ENCODE data around the gene NUP50.

Gene NUP50

GRCh38 chr22:45196926-45197605 lies 33.3 kb downstream of the NUP50 start:
- DNase-seq: no peak

GRCh38 chr22:45197606-45198462 lies 34.1 kb downstream of the NUP50 start:
- DNase-seq: no peak

DNA sequence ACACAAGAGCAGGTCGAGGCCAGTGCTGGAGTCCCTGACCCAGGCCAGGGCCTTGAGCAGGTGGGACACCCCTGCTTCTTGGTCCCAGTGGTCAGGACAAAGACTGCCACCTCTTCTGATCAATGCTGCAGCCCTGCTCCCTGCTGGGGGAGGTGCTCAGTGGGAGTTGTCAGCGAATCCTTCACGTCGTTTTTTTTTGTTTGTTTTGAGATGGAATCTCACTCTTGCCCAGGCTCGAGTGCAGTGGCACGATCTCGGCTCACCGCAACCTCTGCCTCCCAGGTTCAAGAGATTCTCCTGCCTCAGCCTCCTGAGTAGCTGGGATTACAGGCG lies 34.7 kb downstream of the NUP50 start:
- DNase-seq: no peak

GRCh38 chr22:45199723-45200122 lies 36.0 kb downstream of the NUP50 start:
- no peak for DNase-seq

- DNase-seq: no peak
Observed at GRCh38 chr22:45200230-45200629, 36.5 kb downstream of the NUP50 start.

DNA sequence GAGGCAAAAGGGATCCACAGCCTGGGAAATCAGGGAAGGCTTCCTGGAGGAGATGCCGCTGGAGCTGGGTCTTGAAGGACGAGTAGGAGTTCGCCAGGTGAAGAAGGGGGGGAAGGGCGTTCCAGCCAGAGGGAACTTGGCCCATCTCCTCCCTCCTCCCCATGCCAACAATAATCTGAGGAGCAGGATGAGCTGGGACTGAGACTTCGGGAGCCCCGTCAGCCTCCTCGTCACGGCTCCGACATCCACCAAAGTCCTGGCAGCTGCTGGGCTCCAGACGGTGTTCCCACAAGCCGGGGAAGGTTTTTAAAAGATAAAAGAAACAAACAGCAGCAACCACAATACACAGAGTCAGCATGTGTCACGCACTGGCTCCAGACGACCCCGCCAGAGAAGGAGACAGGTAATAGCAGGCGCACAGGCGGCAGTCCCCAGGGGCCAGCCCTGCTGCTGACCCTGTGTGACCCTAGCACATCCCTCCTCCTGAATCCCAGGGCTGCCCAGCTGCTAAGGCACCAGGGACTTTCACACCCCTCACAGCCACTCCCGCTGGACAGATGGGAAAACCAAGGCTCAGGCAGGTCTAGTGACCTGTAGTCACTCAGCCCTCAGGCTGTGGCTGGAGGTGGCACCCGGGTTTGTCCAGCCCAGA lies 37.3 kb downstream of the NUP50 start:
- no peak for DNase-seq

DNA sequence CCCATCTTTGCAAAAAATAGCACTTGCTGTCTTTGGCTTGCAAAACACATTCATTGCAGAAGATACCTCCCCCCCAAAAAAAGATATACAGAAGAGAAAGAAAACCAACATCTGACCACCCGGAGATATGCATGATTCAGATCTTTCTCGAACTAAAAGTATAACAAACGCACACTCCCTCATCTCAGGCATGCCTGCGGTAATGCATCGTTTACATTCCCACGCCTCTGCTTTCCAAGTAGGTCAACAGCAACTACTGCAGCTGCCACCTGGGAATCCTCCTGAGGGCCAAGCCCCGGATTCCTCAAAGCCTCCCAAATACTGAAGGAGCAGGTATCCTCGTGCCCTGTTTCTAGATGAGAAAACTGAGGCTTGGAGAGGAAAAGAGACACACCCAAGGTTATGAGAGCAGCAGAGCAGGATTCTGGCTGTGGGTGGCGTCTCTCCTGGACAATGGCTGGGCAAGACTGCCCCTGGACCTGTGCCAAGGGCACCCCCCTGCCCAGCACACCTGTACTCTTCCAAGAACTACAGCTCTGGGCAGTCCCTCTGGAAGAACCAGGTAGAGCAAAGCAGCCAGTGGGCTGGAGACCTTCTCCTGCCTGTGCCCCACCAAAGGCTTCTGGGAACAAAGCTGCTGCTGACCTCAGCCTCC lies 38.1 kb downstream of the NUP50 start:
- DNase-seq: no peak

DNA sequence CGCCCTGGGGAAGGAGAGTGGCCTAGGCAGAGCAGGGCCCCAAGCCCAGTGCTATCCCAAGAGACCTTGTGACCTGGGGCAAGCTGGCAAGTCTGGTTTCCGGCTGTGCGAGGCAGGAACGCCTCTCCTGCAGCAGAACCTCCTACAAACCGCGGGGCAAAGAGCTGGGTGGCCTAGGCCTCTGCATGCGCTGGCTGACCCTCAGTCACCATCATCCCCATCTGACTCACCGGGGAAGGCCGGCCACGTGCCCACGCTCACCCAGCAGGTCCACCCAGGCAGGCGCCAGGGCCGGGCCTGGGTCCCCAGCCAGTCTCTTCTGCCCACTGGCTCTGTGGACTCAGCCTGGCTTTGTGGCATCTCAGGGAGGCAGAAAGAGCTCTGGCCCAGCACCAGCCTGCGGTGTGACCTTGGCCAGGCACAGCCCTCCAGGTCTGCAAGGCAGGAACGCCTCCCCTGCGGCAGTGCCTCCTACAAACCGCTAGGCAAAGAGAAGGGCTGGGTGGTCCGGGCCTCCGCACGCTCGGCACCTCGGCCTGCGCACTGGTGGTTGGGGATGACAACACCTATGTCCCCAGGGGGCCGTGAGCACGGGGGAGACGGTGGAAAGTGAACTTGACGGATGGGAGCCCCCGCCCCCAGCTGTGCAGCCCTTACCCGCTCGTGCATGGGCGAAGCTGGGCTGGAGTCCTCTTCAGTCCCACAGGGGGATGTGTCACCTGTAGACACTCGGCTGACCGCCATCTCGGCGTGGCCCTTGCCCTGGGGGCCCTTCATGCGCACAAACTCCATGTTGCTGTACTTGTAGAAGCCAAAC lies 38.8 kb downstream of the NUP50 start:
- DNase-seq: no peak

- no peak for DNase-seq
Observed at GRCh38 chr22:45203150-45203951, 39.6 kb downstream of the NUP50 start.

GRCh38 chr22:45204241-45204640 lies 40.5 kb downstream of the NUP50 start:
- DNase-seq: no peak

GRCh38 chr22:45204819-45205218 lies 41.1 kb downstream of the NUP50 start:
- no peak for DNase-seq

- DNase-seq: no peak
Observed at GRCh38 chr22:45205276-45205925, 41.7 kb downstream of the NUP50 start.

- no peak for DNase-seq
Observed at GRCh38 chr22:45206233-45206632, 42.5 kb downstream of the NUP50 start.

GRCh38 chr22:45207533-45207932 lies 43.8 kb downstream of the NUP50 start:
- no peak for DNase-seq

GRCh38 chr22:45207981-45208664 lies 44.4 kb downstream of the NUP50 start:
- no peak for DNase-seq

GRCh38 chr22:45208696-45208992 lies 44.9 kb downstream of the NUP50 start:
- no peak for DNase-seq

- no peak for DNase-seq
Observed at GRCh38 chr22:45208993-45209838, 45.5 kb downstream of the NUP50 start.

- no peak for DNase-seq
Observed at GRCh38 chr22:45210174-45210573, 46.4 kb downstream of the NUP50 start.

DNA sequence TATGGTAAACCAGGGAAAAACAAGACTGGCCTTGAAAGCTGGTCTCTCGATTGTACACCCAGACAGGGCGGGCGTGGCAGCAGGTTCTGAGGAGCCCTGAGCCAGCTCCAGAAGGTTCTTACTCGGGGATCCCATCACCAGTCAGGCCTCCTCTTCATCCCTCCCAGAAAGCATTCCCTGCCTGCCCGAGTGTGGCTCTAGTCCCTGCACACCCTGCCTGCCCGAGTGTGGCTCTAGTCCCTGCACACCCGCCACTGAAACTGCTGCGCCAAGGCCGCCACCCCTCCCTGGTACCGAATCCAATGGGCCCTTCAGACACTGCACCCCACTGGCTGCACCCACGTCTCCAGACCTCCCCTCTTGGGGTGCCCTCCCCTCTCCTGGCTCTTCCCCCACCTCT lies 46.9 kb downstream of the NUP50 start:
- DNase-seq: no peak

- DNase-seq: no peak
Observed at GRCh38 chr22:45210991-45211390, 47.3 kb downstream of the NUP50 start.

Measured in NCI-H2081 (cell line).